Activated CD4-positive, alpha-beta T cell treated with anti-CD3 and anti-CD28 coated beads, Interleukin-2, amount 10 ng/mL, durations not matched to agents 7 days and 5 days (primary cell): ENCODE results near the gene BMP2. TPM values are rescaled to one million over a fixed set of nuclear protein-coding genes. Genes with fewer than 3 reads are reported as not detected.

Experiments
- CTCF ChIA-PET: fragments of 350-600 bp; sonication (Branson Sonifier 250); formaldehyde crosslinking; loops from one replicate; lab custom pipeline; 2021; ENCODE audit warnings: antibody characterized with exemption; lab: Charles Lee
- POLR2A ChIA-PET: fragments of 350-600 bp; sonication (Branson Sonifier 250); formaldehyde crosslinking; loops from one replicate; lab custom pipeline; 2021; ENCODE audit warnings: antibody characterized with exemption; lab: Charles Lee
- DNase-seq: peaks from one replicate; pipeline ENCODE4 v3.0.0-alpha.2; 2020
- H3K27ac Mint-ChIP-seq: one replicate; pipeline ENCODE4 v1.8.0; 2021; ENCODE audit warnings: mild to moderate bottlenecking, moderate library complexity, mixed read lengths
- H3K27me3 Mint-ChIP-seq: one replicate; pipeline ENCODE4 v1.8.0; 2021; ENCODE audit warnings: mixed read lengths
- H3K36me3 Mint-ChIP-seq: one replicate; pipeline ENCODE4 v1.8.0; 2021; ENCODE audit warnings: low read depth, mixed read lengths
- H3K4me1 Mint-ChIP-seq: one replicate; pipeline ENCODE4 v1.8.0; 2021; ENCODE audit warnings: mixed read lengths
- H3K4me3 Mint-ChIP-seq: one replicate; pipeline ENCODE4 v1.8.0; 2021; ENCODE audit warnings: mild to moderate bottlenecking, moderate library complexity, mixed read lengths
- H3K9me3 Mint-ChIP-seq: one replicate; pipeline ENCODE4 v1.8.0; 2021; ENCODE audit warnings: mixed read lengths
- total RNA-seq, 2 experiments: library from RNA; stranded (reverse); gene quantifications; one replicate each; pipeline ENCODE4 v1.2.3, GENCODE V29; 2021

BMP2 gene
- total RNA-seq, 2 experiments from 2014 or later, result not detected

DNA sequence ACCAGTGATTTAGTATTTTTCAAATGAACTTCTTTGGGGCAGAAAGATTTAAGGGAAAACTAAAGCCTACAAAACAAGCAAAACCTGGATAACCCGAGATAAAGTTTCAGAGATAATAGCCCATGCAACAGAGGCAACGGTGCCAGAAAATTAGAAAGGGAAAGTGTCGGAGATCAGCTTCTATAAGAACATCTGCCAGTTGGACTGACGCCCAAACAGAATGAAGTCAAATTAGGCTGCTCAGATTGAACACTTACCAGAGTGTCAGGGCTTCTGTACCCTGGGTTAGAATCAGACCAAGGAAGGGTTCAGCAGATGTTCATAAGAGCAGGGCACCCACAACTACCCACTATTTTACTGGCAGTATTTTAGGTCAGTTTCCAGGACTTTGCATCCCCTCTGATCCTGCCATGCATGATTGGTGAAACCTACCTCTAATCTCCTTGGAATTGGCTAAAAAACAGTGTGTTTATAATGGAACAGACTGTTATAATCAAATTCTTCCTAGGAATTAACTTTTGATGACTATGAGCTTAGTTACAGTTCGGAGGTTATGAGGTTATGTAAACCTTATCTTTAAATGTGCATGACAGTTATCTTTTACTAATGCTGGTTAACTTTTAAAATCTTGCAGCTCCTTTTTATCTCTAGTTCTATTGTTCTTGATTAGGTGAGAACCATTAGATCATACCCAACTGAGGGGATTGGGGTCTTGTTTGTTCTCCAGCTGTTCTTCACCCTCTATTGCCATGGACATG, 13.1 kb downstream of the BMP2 start:
- POLR2A ChIA-PET, result no interaction called here
- Mint-ChIP-seq H3K4me1 (no peaks in the 10 kb centered on the region), H3K4me3 (no peak overlapping the region), H3K27ac (no peak overlapping the region), H3K36me3 (no peaks in the 10 kb centered on the region), H3K27me3 (no peaks in the 10 kb centered on the region), H3K9me3 (no peaks in the 10 kb centered on the region)
- DNase-seq, result no peak
- CTCF ChIA-PET, result no interaction called here

DNA sequence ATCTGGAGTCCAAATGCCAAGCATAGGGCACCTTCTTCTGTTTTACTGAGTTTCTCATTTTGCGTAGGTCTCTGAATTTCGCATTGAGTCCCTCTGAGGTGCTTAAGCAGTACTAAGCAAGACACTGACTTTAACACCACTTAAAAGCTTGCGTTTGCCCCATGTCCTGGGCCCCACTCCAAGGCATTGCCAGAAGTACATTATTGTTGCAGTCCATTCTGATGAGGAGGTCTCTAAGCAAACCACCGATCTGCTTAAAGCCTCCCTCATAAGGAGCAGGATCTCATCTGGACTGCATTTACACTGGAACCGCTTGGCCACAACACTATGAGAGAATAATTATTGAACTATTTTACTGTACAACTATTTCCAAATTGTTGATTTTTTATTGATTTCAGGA, 16.3 kb downstream of the BMP2 start:
- H3K9me3 Mint-ChIP-seq, result no peaks in the 10 kb centered on the region
- no peak for DNase-seq
- ChIA-PET POLR2A (no interaction called here), CTCF (no interaction called here)
- no peak overlapping the region for H3K27ac Mint-ChIP-seq
- no peak overlapping the region for H3K4me3 Mint-ChIP-seq
- no peaks in the 10 kb centered on the region for H3K36me3 Mint-ChIP-seq
- H3K4me1 Mint-ChIP-seq, result no peaks in the 10 kb centered on the region
- H3K27me3 Mint-ChIP-seq, result no peaks in the 10 kb centered on the region

DNA sequence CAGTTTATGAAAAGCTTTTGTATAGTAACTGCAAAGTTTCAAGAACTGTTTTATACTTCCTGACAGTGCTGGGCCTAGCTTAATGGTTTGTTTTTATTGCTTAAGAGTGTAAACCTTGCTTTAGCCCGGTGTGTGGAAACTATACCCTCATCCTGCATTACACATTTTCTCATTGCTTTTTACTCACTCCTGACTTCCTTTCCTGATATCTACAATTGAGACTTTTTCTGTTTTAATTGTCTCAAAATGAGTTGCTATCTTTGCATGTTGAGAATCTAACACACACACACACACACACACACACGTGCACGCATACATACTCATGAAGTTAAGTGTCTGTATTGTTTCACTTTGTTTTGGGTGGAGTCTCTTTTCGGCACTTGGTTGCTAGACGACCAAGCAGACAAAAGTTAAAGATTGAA, 16.7 kb downstream of the BMP2 start:
- Mint-ChIP-seq H3K36me3 (no peaks in the 10 kb centered on the region), H3K27me3 (no peaks in the 10 kb centered on the region), H3K9me3 (no peaks in the 10 kb centered on the region), H3K4me3 (no peak overlapping the region), H3K27ac (no peak overlapping the region), H3K4me1 (no peaks in the 10 kb centered on the region)
- ChIA-PET POLR2A (no interaction called here), CTCF (no interaction called here)
- no peak for DNase-seq

DNA sequence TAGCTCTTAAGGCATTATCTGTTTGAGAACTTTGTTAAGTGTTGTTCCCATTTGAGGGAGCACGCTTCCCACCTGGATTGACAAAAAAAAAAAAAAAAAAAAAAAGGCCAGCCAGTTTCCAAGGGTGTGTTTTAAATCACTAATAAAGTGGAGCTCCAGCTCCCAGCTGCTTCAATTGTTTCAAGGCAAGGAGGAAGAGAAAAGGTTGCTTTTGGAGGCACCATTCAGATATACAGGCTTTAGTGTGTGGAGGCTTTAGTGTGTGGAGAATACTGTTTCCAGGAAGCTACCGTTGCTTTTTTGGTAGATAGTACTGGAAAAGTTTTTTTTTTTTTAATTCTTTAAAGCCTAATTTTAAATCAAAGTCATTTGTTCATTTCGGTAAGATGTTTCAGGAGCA, 17.3 kb downstream of the BMP2 start:
- Mint-ChIP-seq H3K4me3 (no peak overlapping the region), H3K9me3 (no peaks in the 10 kb centered on the region)
- CTCF ChIA-PET, result no interaction called here

DNA sequence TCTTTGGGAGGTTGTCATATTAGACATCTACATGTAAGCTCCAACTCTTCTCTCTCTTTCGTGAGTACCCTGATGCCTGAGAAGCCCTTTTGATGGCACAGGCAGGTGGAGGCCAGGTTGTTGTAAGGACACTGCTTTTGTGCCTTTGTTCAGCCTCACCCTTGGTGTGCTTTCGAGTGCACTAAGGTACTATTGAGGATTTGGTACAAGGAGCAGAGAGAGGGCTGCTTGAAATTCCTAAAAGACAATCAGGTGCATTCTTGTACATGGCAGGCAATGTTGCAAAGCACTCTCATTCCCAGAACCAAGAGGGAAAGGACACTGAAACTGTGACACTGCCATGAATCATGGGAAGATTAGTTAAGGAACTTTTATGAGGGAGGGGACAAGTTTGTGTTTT, 19.1 kb downstream of the BMP2 start:
- no peaks in the 10 kb centered on the region for H3K36me3 Mint-ChIP-seq
- H3K27ac Mint-ChIP-seq, result no peak overlapping the region
- no peaks in the 10 kb centered on the region for H3K27me3 Mint-ChIP-seq
- no peaks in the 10 kb centered on the region for H3K4me1 Mint-ChIP-seq
- ChIA-PET CTCF (no interaction called here), POLR2A (no interaction called here)
- H3K9me3 Mint-ChIP-seq, result no peaks in the 10 kb centered on the region
- DNase-seq, result no peak
- H3K4me3 Mint-ChIP-seq, result no peak overlapping the region

More for the DNA sequence above, 17.3 kb downstream of the BMP2 start:
- POLR2A ChIA-PET, result no interaction called here
- H3K36me3 Mint-ChIP-seq, result no peaks in the 10 kb centered on the region
- DNase-seq, result no peak
- no peak overlapping the region for H3K27ac Mint-ChIP-seq
- H3K27me3 Mint-ChIP-seq, result no peaks in the 10 kb centered on the region
- H3K4me1 Mint-ChIP-seq, result no peaks in the 10 kb centered on the region

DNA sequence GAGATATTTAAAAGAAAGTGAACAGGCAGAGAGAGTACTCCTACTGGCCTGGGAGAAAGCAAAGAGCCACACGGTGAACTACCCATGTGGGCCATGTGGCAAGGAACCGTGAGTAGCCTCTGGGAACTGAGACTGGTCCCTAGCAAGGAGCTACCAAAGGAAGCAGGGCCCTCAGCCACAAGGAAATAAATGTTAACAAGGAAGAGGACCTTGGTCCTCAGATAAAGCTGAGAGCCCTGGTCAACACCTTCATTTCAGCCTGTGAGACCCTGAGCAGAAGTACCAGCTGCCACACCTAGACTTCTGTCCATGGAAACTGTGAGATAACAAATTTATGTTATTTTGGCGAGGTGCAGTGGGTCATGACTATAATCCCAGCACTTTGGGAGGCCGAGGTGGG, 25.3 kb downstream of the BMP2 start:
- Mint-ChIP-seq H3K36me3 (no peaks in the 10 kb centered on the region), H3K27ac (no peak overlapping the region), H3K4me1 (no peaks in the 10 kb centered on the region), H3K27me3 (no peaks in the 10 kb centered on the region), H3K4me3 (no peak overlapping the region), H3K9me3 (no peaks in the 10 kb centered on the region)
- CTCF ChIA-PET, result no interaction called here
- DNase-seq, result no peak
- POLR2A ChIA-PET, result no interaction called here

DNA sequence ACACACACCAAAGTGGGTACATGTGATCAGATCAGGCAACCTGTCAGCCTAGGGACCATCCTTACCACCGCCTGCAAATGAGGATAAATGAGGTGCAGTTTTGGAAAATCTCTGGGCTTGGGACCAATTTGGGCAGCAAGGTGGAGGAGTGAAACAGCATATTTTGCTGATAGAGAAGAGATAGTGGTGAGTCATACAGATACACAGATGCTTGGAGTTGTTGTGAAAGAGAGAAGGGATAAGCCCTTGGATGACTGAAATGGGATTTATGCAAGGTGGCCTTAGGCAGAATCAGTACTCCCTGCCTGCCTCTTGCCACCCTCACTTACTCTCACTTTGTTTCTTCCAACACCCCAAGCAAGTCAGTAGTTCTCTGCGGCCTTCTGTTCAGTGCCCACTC, 34.7 kb downstream of the BMP2 start:
- no peaks in the 10 kb centered on the region for H3K9me3 Mint-ChIP-seq
- ChIA-PET CTCF (no interaction called here), POLR2A (no interaction called here)
- no peak for DNase-seq
- no peaks in the 10 kb centered on the region for H3K27me3 Mint-ChIP-seq
- no peaks in the 10 kb centered on the region for H3K36me3 Mint-ChIP-seq
- no peak overlapping the region for H3K27ac Mint-ChIP-seq
- H3K4me3 Mint-ChIP-seq, result no peak overlapping the region
- no peaks in the 10 kb centered on the region for H3K4me1 Mint-ChIP-seq

DNA sequence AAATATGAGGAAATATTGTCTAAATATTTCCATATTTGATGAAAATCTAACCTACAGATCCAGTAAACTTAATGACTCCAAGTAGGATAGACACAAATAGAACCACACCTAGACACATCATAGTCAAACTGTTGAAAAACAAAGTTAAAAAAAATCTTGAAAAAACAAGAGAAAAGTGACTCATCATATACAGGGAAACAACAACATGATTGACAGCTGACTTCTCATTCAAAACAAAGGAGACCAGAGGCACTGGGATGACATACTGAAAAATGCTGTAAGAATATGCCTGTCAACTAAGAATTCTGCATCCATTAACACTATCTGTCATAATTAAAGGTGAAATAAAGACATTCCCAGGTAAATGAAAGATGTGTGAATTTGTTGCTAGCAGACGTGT, 38.8 kb downstream of the BMP2 start:
- no peaks in the 10 kb centered on the region for H3K36me3 Mint-ChIP-seq
- POLR2A ChIA-PET, result no interaction called here
- no peak for DNase-seq
- no peaks in the 10 kb centered on the region for H3K27me3 Mint-ChIP-seq
- no peak overlapping the region for H3K4me3 Mint-ChIP-seq
- H3K9me3 Mint-ChIP-seq, result no peaks in the 10 kb centered on the region
- no peaks in the 10 kb centered on the region for H3K4me1 Mint-ChIP-seq
- no peak overlapping the region for H3K27ac Mint-ChIP-seq
- CTCF ChIA-PET, result no interaction called here

DNA sequence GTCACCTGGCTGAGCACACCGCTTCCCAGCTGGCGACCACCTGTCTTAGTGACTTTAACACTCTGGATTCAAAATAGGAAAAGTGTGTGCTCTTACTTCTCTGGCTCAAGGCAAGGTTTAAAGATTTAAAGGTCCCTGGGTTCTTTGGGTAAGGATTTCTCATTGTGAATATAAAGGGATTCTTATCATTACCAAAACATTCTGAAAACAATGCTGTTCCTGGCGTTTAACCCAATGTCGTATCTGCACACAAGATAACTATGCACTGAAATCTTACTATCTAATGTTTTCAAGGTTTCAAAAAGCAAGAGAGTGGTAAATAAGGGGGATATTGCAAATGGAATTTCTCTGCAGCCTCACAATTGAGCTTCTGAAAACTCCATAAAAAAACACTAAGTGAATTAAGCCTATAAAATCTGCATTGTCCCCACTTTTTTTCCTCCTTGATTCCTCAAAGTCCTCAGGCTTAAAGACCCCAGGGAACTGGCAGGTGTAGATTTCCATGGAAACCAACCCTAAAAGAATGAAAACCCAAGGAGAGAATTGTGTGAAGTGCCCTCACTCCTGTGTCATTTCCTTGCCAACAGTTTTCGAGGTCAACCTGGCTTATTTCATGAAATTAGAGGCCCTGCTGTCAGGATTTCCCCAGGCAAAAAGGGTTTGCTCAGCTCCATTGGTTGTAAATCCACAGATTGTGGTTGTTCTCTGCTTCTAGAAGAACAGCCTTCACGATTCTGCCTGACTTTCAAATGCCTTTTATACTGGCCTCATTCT, 44.0 kb downstream of the BMP2 start:
- H3K27me3 Mint-ChIP-seq, result no peaks in the 10 kb centered on the region
- no peaks in the 10 kb centered on the region for H3K9me3 Mint-ChIP-seq
- CTCF ChIA-PET, result no interaction called here
- DNase-seq, result no peak
- H3K4me1 Mint-ChIP-seq, result no peaks in the 10 kb centered on the region
- H3K4me3 Mint-ChIP-seq, result no peak overlapping the region
- H3K27ac Mint-ChIP-seq, result no peak overlapping the region
- POLR2A ChIA-PET, result no interaction called here
- H3K36me3 Mint-ChIP-seq, result no peaks in the 10 kb centered on the region

DNA sequence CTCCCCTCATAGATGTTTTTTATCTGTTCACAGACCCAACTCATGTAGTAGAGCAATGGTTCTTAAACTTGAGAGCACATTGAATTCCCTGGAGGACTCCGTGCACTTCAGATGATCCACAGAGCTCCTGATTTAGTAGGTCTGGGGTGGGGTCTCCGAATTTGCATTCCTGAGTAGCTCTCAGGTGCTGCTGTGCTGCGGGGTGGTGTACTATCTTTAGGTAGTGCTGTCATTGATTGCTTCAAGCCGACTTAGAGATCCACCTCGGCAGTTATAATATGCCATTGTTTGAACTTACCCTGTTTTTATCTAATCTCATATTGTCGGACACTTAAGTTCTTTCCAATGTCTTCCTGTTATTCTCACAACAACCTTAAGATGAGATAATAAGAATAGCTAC, 45.0 kb downstream of the BMP2 start:
- Mint-ChIP-seq H3K4me3 (no peak overlapping the region), H3K27me3 (no peaks in the 10 kb centered on the region), H3K36me3 (no peaks in the 10 kb centered on the region), H3K9me3 (no peaks in the 10 kb centered on the region), H3K4me1 (no peaks in the 10 kb centered on the region), H3K27ac (no peak overlapping the region)
- ChIA-PET CTCF (no interaction called here), POLR2A (no interaction called here)
- DNase-seq, result no peak

DNA sequence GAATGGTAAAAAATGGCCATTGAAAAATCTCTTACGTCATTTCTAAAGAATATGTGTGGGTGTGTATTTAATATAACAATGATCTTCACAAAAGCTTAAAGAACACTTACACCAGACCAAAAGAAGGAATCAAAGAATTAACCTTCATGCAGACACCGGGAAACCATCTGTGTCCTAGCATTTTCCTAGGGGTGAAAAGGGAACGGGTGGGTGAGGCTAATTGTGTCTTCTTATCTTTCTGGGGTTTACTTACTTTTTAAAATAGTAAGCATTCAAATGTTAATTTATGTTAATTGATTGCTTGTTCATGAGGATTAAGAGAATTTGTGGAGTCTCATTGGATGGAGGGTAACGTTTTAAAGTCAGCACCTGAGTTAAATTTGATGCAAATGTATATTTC, 47.5 kb downstream of the BMP2 start:
- Mint-ChIP-seq H3K27me3 (no peaks in the 10 kb centered on the region), H3K27ac (no peak overlapping the region), H3K4me3 (no peak overlapping the region), H3K4me1 (no peaks in the 10 kb centered on the region), H3K36me3 (no peaks in the 10 kb centered on the region), H3K9me3 (no peaks in the 10 kb centered on the region)
- CTCF ChIA-PET, result no interaction called here
- DNase-seq, result no peak
- POLR2A ChIA-PET, result no interaction called here

DNA sequence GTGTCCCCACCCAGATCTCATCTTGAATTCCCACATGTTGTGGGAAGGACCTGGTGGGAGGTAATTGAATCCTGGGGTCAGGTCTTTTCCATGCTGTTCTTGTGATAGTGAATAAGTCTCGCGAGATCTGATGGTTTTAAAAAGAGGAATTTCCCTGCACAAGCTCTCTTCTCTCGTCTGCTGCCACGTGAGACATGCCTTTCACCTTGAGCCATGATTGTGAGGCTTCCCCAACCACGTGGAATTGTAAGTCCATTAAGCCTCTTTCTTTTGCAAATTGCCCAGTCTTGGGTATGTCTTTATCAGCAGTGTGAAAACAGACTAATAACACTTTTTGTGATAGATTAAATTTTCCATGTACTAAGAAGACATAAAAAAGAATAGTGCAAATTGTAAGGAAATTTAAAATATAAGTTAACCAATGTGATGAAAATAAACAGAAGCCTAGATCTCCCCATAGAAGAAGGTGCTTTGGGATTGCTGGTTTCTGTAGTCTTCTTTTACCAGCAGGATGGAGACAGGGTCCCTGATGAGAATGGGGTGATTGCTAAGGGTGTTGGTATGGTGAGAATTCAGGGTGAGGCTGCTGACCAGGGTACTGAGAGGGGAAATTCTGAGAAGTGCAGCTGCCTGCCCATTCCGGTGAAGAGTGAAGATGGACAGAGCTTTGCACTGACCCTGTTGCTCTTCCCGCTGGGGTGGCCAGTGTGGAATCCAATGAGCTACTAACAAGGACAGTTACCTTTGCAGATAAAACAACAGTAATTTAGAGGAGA, 50.7 kb downstream of the BMP2 start:
- Mint-ChIP-seq H3K36me3 (no peaks in the 10 kb centered on the region), H3K27ac (no peak overlapping the region), H3K27me3 (no peaks in the 10 kb centered on the region), H3K9me3 (no peaks in the 10 kb centered on the region), H3K4me3 (no peak overlapping the region), H3K4me1 (no peaks in the 10 kb centered on the region)
- ChIA-PET POLR2A (no interaction called here), CTCF (no interaction called here)
- no peak for DNase-seq

DNA sequence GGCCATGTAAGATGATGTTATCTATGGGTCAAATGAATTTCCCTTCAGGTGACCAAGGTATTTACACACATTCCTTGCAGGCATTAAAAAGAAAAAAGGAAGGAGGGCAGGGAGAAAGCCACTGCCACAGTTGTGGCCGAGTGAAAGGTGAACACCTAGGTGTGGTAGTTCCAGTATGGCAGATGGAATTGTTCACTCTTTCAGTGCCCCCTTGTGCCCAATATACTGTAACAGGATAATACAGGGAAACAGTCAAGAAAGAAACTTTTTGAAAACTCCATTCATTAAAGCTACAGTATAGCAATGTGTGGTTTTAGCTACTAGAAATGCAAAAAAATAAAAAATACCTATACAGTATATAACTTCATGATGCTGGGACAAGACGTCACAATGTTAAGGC, 52.1 kb downstream of the BMP2 start:
- Mint-ChIP-seq H3K27me3 (no peaks in the 10 kb centered on the region), H3K9me3 (no peaks in the 10 kb centered on the region), H3K27ac (no peak overlapping the region), H3K4me1 (no peaks in the 10 kb centered on the region), H3K4me3 (no peak overlapping the region), H3K36me3 (no peaks in the 10 kb centered on the region)
- POLR2A ChIA-PET, result no interaction called here
- CTCF ChIA-PET, result interaction anchor here (0.5 kb wide), 1 partner anchor 605 kb away, joined by 3 read pairs; no protein-coding TSS in a partner anchor
- no peak for DNase-seq
